Measurements from ENCODE around the gene MDP1.

Gene MDP1

DNA sequence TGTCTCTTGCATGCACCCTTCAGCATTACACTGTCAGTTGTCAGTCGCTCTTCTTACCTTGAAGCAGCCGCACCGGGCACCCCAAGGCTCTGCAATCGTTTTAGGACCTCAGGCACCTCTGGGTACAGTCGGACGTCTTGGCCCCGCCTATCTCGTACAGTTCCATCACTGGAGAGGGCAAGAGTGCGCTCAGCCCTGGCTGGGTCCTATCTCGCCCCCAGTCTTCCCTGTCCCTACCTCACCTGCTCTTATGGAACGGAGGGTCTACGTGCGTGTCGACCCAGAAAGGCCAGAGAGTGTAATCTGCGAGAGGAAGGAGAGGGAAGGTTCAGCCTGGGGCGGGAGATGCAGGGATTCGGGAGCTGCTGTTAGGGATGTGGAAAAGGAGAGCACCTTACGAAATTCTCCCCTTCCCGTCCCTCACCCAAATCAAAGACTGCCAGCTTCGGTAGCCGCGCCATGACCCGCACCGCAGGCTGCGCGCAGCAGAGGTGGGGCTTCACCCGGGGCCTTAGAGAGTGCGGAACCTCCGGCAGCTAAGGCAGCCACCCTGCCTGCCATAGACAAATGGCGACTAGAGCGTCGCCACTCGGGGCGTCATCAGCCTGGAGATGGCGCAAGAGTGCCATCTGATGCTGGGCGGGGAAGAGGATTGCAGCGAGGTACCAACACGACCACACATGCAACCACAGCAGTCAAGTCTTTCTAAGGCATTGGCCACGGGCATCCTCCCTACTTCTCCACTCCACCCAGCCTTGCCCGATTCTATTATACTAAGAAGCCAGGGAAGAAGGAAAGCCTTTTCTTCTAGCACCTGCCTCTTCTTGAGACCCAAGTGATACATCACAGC lies at the start of gene MDP1:
MDP1 (minus strand) TSS at position 572 of the 850 bp plus-strand sequence; CDS start at position 461, 111 bp downstream.
- in situ Hi-C loops (cut with MboI; ENCODE audit: low pct_unique_long_range_greater_than_20kb, low sequenced_read_pairs) = no loop called here

GRCh38 chr14:24264298-24264697 lies 48.4 kb upstream of the MDP1 start:
- no peak for DNase-seq
- in situ Hi-C loops (cut with MboI; ENCODE audit: low pct_unique_long_range_greater_than_20kb, low sequenced_read_pairs) = no loop called here

More for the DNA sequence above, at the start of gene MDP1:
- peak; percentile 96 for DNase-seq

- in situ Hi-C loops (cut with MboI; ENCODE audit: low pct_unique_long_range_greater_than_20kb, low sequenced_read_pairs) = no loop called here
- DNase-seq = no peak
Observed at GRCh38 chr14:24263848-24264247, 48.0 kb upstream of the MDP1 start.

DNA sequence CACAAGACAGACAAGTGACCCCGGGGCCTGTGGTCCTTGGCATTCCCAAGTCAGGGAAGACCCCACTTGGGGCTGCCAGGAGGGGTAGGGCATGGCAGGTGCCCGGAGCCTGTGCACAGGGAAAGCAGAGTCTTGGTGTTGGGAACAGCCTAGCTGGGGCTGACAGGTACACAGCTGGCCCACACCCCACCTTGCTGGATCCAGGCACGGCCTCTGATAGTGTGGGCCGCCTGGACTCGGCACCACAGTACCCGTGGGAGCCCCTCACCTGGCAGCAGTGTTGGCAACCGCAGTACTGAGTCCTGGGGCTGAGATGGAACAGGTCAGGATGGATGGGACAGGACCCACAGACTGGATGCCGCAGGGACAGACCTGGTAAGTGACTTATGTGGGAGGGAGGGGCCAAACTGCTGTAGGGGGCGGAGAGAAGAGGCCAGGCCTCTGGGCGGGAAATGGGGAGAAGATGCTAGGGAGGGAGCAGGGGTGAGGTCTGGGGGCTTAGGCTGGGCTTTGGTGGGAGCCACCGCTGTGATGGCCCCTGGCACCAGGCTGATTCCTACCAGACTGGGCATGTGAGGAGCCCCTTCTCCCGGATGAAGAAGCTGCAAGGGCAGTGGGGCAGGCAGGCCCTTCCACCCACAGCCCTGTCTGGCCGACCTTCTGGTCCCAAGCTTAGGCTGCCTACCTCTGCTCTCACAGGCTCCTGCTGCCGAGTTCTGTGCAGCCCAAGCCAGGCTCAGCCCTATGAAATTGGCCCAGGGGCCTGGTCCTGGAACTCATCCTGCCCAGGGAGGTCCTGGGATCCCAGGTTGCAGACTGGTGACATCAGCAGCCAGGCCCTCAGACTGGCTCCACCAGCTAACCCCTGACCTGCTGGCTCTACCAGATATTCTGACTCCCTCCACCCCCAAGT lies 47.2 kb upstream of the MDP1 start, which contains the start of gene TGM1:
TGM1 (minus strand) TSS at position 357 of the 913 bp plus-strand sequence. CDS start 825 bp downstream, outside the sequence.
- no peak for DNase-seq
- in situ Hi-C loops (cut with MboI; ENCODE audit: low pct_unique_long_range_greater_than_20kb, low sequenced_read_pairs) = no loop called here

DNA sequence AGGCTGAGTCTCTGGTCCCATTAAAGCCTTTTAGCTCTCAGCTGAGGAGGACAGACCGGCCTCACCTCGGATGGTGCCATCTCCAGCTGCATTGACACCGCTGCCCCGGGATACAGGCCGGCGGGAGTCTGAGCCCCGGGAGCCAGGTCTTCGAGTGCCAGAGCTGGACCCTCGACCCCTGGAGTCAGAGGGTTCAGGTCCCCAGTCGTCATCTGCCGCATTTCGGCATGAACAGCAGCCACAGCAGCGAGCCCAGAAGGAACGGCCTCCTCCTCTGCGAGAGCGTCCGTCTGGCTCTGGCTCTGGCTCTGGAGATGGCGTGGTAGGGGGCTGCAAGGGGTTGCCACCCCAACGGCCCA lies 46.1 kb upstream of the MDP1 start:
- in situ Hi-C loops (cut with MboI; ENCODE audit: low pct_unique_long_range_greater_than_20kb, low sequenced_read_pairs) = no loop called here

DNA sequence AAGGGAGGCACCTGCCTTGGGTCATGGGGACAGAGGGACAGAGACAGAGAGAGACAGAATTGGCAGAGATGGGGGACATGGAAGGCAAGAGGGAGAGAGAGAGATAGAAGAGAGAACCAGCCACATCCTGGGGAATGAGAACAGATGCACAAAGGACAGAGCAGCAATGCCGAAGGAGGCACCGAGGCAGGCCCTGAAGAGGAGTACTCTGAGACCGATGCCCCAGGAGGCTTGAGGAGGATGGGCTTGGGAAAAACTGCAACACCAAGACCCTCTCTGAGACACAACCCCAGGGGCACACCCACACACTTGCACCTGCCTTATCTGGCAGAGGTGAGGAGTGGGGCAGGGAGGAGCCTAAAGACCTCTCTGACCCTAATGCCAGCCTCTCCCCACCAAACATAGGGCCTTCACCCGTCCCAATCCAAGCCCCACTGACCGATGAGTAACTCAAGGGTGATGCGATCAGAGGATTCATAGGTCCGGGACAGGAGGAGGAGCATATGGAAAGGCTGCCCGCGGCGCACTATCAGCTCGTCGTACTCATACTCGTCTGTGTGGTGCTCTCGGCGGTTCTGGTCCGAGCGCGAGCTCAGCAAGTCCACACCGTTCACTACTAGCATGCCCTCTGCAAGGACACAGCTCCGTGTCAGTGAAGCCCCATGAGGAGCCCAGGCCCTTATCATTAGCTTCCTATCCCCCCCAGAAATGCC lies 45.5 kb upstream of the MDP1 start:
- in situ Hi-C loops (cut with MboI; ENCODE audit: low pct_unique_long_range_greater_than_20kb, low sequenced_read_pairs) = no loop called here

More for the DNA sequence above, 46.1 kb upstream of the MDP1 start:
- DNase-seq = no peak

GRCh38 chr14:24260780-24261157 lies 44.9 kb upstream of the MDP1 start:
- no peak for DNase-seq
- in situ Hi-C loops (cut with MboI; ENCODE audit: low pct_unique_long_range_greater_than_20kb, low sequenced_read_pairs) = no loop called here

More for the DNA sequence above, 45.5 kb upstream of the MDP1 start:
- no peak for DNase-seq

- DNase-seq = no peak
- in situ Hi-C loops (cut with MboI; ENCODE audit: low pct_unique_long_range_greater_than_20kb, low sequenced_read_pairs) = no loop called here
Observed at GRCh38 chr14:24260026-24260779, 44.3 kb upstream of the MDP1 start.

DNA sequence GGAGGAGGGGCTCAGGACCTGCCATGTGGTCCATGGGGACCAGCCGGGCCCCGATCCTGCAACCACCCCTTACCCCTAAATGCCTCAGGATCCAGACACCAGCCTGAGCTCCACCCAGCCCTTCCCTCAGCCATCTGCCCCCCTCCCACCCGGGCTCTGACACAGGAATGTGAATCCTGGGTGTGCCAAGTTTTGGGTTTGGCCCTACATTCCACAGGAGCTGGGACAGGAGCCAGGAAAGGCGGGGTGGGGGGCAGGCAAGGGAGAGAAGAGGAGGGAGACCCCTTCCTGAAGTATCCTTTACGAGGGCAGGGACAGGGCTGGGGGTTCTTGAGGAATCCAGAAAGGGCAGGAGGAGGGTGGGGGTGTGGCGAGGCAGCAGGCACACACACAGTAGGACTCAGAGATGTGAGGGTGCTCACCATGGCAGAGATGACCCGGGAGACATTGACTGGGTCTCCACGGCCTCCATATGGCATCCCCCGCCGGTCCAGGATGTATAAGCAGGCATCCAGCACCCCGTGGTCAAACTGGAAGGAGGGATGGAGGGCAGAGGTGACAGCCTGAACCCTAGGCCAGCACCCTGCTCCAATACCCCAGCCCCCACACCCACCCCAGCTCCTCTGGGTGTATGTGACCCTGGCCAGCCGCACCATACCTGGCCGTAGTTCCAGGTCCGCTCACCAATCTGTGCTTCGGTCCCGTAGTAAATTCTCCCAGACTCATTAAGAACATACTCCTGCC lies 43.6 kb upstream of the MDP1 start:
- in situ Hi-C loops (cut with MboI; ENCODE audit: low pct_unique_long_range_greater_than_20kb, low sequenced_read_pairs) = no loop called here
- DNase-seq = no peak

- DNase-seq = no peak
- in situ Hi-C loops (cut with MboI; ENCODE audit: low pct_unique_long_range_greater_than_20kb, low sequenced_read_pairs) = no loop called here
Observed at GRCh38 chr14:24258548-24259265, 42.8 kb upstream of the MDP1 start.

GRCh38 chr14:24258119-24258518 lies 42.3 kb upstream of the MDP1 start:
- in situ Hi-C loops (cut with MboI; ENCODE audit: low pct_unique_long_range_greater_than_20kb, low sequenced_read_pairs) = no loop called here
- no peak for DNase-seq

GRCh38 chr14:24256960-24257359 lies 41.1 kb upstream of the MDP1 start:
- no peak for DNase-seq
- in situ Hi-C loops (cut with MboI; ENCODE audit: low pct_unique_long_range_greater_than_20kb, low sequenced_read_pairs) = no loop called here

- in situ Hi-C loops (cut with MboI; ENCODE audit: low pct_unique_long_range_greater_than_20kb, low sequenced_read_pairs) = no loop called here
Observed at GRCh38 chr14:24255931-24256711, 40.3 kb upstream of the MDP1 start.

GRCh38 chr14:24255438-24255837 lies 39.6 kb upstream of the MDP1 start:
- DNase-seq = no peak
- in situ Hi-C loops (cut with MboI; ENCODE audit: low pct_unique_long_range_greater_than_20kb, low sequenced_read_pairs) = no loop called here

More at GRCh38 chr14:24255931-24256711, 40.3 kb upstream of the MDP1 start:
- DNase-seq = no peak

DNA sequence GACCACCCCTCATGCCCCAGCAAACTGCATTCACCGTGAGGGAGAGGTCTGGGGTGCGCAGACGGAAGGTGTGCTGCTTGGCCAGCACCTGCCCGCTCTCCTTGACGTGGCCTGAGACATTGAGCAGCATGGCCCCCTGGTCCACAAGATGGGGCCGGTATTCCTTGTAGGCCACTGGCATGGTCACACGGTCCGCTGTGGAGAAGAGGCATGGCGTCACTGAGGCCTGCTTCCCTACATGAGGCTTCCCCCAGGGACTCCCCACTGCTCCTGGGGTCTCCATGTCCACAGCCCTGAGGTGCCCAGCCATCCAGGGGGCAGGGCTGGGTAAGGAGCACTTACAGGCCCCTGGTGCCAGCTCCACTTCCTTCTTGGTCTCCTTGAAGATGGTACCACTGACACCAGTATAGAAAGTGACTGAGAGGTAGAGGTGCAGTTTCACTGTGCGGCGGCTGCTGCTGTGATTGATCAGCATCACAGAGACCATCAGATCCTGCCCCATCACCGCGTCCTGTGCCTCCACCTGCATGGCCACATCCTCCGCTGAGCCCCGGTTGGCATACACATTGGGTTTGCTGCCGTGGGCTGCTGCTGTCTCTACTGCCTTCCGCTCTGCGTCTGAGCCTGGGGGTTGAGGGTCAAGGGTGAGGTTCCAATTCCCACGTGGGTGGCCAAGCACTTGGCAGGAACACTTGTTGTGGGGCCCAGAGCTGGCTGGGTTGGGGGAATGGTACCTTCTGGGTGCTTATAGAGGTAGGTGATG lies 38.9 kb upstream of the MDP1 start:
- no peak for DNase-seq
- in situ Hi-C loops (cut with MboI; ENCODE audit: low pct_unique_long_range_greater_than_20kb, low sequenced_read_pairs) = no loop called here

DNA sequence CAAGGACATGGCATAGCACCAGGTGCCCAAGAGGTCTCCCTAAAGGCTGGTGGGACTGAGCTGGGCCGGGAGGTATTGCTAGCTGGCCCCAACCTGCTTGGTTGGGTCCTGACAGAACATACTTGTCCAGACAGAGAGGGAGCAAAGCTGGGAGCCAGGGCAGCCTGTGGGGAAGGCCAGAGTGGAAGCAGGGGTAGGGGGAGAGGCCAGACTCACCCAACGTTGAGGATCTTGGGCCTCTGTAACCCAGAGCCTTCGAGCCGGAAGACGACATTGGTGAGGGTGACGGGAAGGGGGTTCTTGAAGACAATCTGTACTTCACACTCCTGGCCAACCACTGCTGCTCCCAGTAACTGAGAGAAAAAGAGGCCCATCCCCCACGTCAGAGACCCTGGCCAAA lies 38.1 kb upstream of the MDP1 start:
- in situ Hi-C loops (cut with MboI; ENCODE audit: low pct_unique_long_range_greater_than_20kb, low sequenced_read_pairs) = no loop called here
- no peak for DNase-seq

All from KBM-7 (cell line).